ENCODE measurements around the gene HGF. TPM values are rescaled to one million over a fixed set of nuclear protein-coding genes. Genes with fewer than 3 reads are reported as not detected.

The HGF gene
- total RNA-seq, 4 donors from 2014 or later, result 0.39 to 1.6 (median 1.4) TPM

DNA sequence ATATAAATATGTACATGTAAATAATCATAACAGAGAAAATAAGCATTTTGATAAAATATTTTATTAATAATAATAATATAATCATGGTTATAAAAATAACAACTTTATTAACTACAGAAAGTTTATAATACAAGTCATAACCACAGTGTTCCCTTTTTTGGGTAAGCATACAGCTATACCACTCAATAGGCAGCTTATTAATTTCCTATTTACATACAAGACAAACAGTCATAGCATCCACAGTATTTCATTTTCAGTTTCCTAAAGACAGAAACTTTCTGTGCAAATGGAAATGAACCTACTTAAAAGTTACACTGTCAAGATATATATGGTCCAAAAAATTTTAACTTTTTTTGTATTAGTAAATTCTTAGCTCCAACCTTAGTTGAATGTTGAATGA lies 70.9 kb downstream of the HGF start:
- no peak for ATAC-seq
- Histone ChIP-seq H3K4me1 (no peaks in the 10 kb centered on the region), H3K9me3 (no peaks in the 10 kb centered on the region), H3K27me3 (no peaks in the 10 kb centered on the region), H3K36me3 (no peaks in the 10 kb centered on the region), H3K27ac (no peak overlapping the region), H3K4me3 (no peak overlapping the region)
- in situ Hi-C loops (cut with MboI; ENCODE audit: low sequenced_read_pairs in 4 of 4) (no loop called here), intact Hi-C loops (cut with DNase I; ENCODE audit: low total_unique reads) (no loop called here)
- TF ChIP-seq POLR2A (IDR thresholded peaks at IDR 0.05), result no peak
- TF ChIP-seq, protein P1, sequence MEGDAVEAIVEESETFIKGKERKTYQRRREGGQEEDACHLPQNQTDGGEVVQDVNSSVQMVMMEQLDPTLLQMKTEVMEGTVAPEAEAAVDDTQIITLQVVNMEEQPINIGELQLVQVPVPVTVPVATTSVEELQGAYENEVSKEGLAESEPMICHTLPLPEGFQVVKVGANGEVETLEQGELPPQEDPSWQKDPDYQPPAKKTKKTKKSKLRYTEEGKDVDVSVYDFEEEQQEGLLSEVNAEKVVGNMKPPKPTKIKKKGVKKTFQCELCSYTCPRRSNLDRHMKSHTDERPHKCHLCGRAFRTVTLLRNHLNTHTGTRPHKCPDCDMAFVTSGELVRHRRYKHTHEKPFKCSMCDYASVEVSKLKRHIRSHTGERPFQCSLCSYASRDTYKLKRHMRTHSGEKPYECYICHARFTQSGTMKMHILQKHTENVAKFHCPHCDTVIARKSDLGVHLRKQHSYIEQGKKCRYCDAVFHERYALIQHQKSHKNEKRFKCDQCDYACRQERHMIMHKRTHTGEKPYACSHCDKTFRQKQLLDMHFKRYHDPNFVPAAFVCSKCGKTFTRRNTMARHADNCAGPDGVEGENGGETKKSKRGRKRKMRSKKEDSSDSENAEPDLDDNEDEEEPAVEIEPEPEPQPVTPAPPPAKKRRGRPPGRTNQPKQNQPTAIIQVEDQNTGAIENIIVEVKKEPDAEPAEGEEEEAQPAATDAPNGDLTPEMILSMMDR (IDR thresholded peaks at IDR 0.05 in 4 of 5, conservative IDR thresholded peaks at IDR 0.05 in 1 of 5), result no peak
- no peak for DNase-seq

DNA sequence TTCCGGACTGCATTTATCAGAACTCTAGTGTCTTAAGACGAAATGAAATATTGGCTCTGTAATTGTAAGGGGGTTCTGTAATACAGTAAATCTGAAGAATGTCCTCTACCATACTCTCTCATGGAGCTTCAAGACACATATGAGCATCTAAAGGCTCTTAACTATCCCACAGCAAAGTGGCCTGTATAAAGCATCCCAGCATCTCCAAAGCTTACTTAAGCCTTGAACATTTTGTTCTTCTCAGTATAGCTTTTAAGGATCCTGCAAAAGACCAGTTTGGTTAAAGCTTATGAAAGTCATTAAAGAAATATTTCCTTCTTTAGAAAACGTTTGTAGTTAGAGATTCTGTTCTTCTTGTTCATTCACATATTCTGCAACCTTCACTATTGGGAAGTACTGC lies 75.1 kb downstream of the HGF start:
- TF ChIP-seq, protein P1 (IDR thresholded peaks at IDR 0.05 in 4 of 5, conservative IDR thresholded peaks at IDR 0.05 in 1 of 5), result no peak
- no peak for TF ChIP-seq POLR2A (IDR thresholded peaks at IDR 0.05)
- DNase-seq (no peak), ATAC-seq (no peak)
- Histone ChIP-seq H3K9me3 (no peaks in the 10 kb centered on the region), H3K36me3 (no peaks in the 10 kb centered on the region), H3K4me1 (peaks cover 0 to 4% of the 10 kb centered on the region in 2 donors), H3K4me3 (no peak overlapping the region), H3K27ac (no peak overlapping the region), H3K27me3 (no peaks in the 10 kb centered on the region)
- in situ Hi-C loops (cut with MboI; ENCODE audit: low sequenced_read_pairs in 4 of 4), result no loop called here
- intact Hi-C loops (cut with DNase I; ENCODE audit: low total_unique reads), result no loop called here

DNA sequence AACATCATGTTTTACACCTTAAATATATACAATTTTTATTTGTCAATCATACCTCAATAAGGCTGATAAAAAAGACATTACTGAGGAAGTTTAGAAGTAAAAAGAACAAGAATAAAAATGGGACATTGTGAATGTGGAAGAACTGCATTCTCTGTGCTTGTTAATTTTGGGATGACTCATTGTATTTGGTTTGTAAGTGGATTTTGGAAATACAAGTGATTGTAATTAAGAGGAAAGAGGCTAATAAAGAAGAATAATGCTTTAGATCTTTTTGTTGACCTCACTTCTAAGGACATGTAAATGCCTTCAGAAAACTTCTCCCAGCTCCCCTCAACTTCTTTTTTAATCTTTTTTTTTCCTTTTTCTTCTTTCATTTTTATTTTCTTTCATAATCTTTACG lies 76.0 kb downstream of the HGF start:
- DNase-seq (no peak), ATAC-seq (no peak)
- no peaks in the 10 kb centered on the region for H3K27me3 ChIP-seq
- H3K27ac ChIP-seq, result no peak overlapping the region
- in situ Hi-C loops (cut with MboI; ENCODE audit: low sequenced_read_pairs in 4 of 4) (no loop called here), intact Hi-C loops (cut with DNase I; ENCODE audit: low total_unique reads) (no loop called here)
- H3K9me3 ChIP-seq, result no peaks in the 10 kb centered on the region
- H3K36me3 ChIP-seq, result no peaks in the 10 kb centered on the region
- H3K4me1 ChIP-seq, result peaks cover 0 to 4% of the 10 kb centered on the region in 2 donors
- no peak overlapping the region for H3K4me3 ChIP-seq
- no peak for TF ChIP-seq POLR2A (IDR thresholded peaks at IDR 0.05)
- TF ChIP-seq, protein P1 (IDR thresholded peaks at IDR 0.05 in 4 of 5, conservative IDR thresholded peaks at IDR 0.05 in 1 of 5), result no peak

DNA sequence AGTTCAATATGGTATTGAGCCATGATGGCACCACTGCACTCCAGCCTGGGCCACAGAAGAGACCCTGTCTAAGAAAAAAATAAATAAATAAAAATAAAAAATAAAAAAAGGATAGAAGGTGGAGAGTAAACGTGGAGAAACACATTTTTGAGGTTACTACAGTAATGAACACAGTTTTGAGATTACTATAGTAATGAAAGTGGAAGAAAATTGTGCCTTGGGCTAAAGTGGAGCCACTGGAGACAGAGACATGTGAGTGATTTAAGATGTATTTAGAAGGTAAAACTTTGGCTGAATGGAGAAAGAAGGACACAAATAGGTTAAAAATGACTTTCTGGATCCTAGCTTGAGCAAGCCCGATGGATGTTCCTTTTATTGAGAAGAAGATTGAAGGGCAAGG lies 76.8 kb downstream of the HGF start:
- in situ Hi-C loops (cut with MboI; ENCODE audit: low sequenced_read_pairs in 4 of 4), result no loop called here
- H3K36me3 ChIP-seq, result no peaks in the 10 kb centered on the region
- no peak overlapping the region for H3K27ac ChIP-seq
- ATAC-seq, result no peak
- no peaks in the 10 kb centered on the region for H3K9me3 ChIP-seq
- peaks cover 0 to 4% of the 10 kb centered on the region in 2 donors for H3K4me1 ChIP-seq
- no peaks in the 10 kb centered on the region for H3K27me3 ChIP-seq
- H3K4me3 ChIP-seq, result no peak overlapping the region
- no peak for DNase-seq
- TF ChIP-seq, protein P1 (IDR thresholded peaks at IDR 0.05 in 4 of 5, conservative IDR thresholded peaks at IDR 0.05 in 1 of 5), result no peak
- no peak for TF ChIP-seq POLR2A (IDR thresholded peaks at IDR 0.05)
- intact Hi-C loops (cut with DNase I; ENCODE audit: low total_unique reads), result no loop called here

Measured in gastrocnemius medialis (tissue), 4 donors.